Testis (tissue), 2 donors: ENCODE data around the gene PTPRK.

Experiments
- POLR2A ChIP-seq: fragments of 450-650 bp; IDR thresholded peaks from one replicate; pipeline ENCODE4 v1.6.1; 2017; ENCODE audit warnings: antibody characterized with exemption, mild to moderate bottlenecking, moderate library complexity
- TF ChIP-seq, protein P1 (sequence below), 3 experiments: fragments of 450-650 bp in 2 of 3; fragments of 200-600 bp in 1 of 3; sonication (generic) in 1 of 3; IDR thresholded peaks; one replicate each; pipeline ENCODE4 v1.5.1; 2016 to 2019; ENCODE audit warnings: antibody characterized with exemption in 3 of 3, mild to moderate bottlenecking in 2 of 3, moderate library complexity in 1 of 3

- no peak for TF ChIP-seq POLR2A
- TF ChIP-seq, protein P1, sequence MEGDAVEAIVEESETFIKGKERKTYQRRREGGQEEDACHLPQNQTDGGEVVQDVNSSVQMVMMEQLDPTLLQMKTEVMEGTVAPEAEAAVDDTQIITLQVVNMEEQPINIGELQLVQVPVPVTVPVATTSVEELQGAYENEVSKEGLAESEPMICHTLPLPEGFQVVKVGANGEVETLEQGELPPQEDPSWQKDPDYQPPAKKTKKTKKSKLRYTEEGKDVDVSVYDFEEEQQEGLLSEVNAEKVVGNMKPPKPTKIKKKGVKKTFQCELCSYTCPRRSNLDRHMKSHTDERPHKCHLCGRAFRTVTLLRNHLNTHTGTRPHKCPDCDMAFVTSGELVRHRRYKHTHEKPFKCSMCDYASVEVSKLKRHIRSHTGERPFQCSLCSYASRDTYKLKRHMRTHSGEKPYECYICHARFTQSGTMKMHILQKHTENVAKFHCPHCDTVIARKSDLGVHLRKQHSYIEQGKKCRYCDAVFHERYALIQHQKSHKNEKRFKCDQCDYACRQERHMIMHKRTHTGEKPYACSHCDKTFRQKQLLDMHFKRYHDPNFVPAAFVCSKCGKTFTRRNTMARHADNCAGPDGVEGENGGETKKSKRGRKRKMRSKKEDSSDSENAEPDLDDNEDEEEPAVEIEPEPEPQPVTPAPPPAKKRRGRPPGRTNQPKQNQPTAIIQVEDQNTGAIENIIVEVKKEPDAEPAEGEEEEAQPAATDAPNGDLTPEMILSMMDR (IDR thresholded peaks at IDR 0.05) = no peak
Observed at GRCh38 chr6:128303870-128304269, 216.5 kb downstream of the PTPRK start.
